HG02588 (cell line): ENCODE measurements around the gene FBXO27.
"Not testable (repeated sequence)": the region's sequence is repeated elsewhere in the genome, so short reads cannot be mapped to it uniquely, and the experiment has no call there.

Experiments used
- ATAC-seq: cut with Tn5 transposase; IDR thresholded peaks from one replicate; pipeline ENCODE4 v1.9.1; 2021; ENCODE audit warnings: mild to moderate bottlenecking, moderate library complexity; ENCODE audit not compliant: unreplicated experiment

Gene FBXO27

DNA sequence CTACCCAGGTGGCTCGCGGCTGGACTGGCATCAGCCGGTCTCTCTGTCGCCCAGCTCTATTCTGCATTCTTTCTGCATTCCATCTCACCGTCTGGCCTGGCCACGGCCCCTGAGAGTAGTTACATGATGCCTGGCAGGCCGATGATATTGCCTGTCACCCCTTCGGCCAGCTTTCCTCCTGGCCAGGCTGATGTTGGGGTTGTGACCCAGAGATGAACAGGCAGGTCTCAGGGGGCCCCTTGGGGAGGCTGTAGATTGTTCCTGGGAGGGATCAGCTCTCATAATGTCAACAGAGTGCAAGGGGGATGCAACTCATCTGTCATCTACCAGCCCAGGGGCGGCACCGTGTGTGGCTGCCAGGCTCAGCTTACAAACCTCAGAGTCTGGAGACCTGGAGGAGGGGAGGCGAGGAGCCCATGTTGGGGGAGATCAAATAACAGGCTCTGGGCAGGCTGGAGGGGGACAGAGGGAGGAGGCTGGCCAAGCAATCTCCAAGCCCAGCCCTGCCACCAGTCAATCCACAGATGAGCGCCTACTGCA is 43.2 kb downstream of the FBXO27 start:
- ATAC-seq: no peak

DNA sequence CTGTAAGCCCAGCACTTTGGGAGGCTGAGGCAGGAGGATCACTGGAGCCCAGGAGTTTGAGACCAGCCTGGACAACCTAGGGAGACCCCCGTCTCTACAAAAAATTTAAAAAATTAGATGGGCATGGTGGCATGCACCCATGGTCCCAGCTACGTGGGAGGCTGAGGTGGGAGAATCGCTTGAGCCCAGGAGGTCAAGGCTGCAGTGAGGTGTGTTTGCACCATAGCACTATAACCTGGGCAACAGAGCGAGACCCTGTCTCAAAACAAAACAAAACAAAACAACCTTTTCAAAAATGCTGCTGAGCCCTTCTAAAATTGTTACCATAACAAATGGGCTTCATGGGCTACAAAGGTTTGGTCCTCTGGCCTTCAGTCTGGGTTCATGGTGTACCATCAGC is 43.7 kb downstream of the FBXO27 start:
- not testable (repeated sequence) for ATAC-seq

DNA sequence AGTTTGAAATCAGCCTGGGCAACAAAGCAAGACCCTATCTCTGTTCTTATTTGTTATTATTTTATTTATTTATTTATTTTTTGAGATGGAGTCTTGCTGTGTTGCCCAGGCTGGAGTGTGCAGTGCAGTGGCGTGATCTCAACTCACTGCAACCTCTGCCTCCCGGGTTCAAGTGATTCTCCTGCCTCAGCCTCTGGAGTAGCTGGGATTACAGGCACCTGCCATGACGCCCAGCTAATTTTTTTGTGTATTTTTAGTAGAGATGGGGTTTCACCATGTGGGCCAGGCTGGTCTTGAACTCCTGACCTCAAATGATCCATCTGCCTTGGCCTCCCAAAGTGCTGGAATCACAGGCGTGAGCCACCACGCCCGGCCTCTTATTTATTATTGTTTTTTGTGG is 44.6 kb downstream of the FBXO27 start:
- not testable (repeated sequence) for ATAC-seq

DNA sequence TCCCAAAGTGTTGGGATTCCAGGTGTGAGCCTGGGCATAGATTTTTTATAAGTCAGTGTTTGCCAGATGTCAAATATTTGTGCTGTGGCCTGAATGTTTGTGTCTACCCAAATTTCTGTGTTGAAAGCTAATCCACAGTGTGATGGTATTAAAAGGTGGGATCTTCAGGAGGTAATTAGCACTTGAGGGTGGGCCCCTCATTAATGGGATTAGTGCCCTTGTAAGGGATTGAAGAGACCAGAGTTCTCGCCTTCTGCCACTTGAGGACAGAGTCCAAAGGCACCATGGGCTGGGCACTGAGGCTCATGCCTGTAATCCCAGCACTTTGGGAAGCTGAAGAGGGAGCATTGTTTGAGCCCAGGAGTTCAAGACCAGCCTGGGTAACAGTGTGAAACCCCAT is 47.1 kb downstream of the FBXO27 start:
- no peak for ATAC-seq

DNA sequence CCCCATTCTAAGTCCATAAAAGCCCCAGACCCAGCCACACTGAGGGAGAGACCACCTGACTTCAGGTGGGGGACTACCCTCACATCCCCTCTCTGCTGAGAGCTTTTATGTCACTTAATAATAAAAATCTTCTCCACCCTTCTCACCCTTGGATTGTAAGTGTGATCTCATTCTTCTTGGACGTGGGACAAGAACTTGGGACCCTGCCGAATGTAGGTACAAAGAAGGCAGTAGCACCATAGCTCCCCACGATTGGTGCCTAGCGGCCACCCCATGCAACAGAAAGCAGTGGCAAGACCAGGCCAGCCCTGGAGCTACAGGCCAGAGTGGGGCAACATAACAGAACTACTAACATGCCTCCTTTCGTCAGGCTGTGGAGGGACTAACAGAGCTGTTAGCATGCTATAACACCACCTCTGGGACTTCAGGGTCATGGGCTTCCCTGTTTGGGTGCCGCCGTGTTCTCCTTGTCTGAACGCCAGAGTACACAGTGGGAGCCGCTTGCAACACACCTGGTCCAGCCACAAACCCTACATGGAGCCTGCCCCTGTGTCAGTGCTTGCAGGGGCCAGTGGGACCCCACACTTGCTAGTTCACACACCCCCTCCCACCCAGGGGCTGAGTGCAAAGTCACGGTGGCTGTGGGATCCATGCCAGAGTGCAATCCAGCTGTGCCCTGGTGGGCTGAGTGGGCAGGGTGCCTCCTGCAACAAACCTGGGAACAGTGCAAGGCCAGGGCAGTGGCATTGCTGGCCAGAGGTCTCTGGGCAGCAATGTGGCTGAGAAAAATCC is 51.6 kb downstream of the FBXO27 start:
- ATAC-seq: no peak

DNA sequence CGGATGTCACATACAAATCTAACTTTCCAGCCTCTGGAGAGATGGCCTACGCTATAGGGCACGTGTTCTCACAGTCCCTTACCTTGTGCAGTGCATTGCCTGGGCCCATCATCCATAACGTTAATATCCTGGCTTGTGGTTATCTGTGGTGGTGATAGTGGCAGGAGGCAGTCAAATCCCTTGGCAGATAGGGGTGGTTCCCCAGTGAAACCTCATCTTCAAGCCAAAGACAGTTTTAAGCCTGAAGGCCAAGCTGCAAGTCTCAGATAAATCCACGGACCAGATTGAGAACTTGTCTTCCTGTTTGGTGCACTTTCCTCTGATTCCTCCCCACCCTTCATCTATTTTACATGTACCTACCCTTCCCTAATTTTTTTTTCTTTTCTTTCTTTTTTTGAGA is 52.5 kb downstream of the FBXO27 start:
- ATAC-seq: no peak

DNA sequence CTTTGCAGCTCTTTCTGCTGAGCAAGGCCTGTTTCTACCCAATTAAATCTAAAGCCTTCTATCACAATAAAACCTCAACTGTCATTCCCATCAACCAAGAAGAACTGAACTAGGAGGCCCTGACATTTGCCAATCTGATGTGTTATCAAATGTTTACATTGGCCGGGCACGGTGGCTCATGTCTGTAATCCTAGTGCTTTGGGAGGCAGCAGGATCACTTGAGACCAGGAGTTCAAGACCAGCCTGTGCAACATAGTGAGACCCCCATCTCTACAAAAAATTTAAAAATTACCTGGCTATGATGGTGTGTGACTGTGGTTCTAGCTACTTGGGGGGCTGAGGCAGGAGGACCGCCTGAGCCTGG is 54.0 kb downstream of the FBXO27 start:
- ATAC-seq: no peak

DNA sequence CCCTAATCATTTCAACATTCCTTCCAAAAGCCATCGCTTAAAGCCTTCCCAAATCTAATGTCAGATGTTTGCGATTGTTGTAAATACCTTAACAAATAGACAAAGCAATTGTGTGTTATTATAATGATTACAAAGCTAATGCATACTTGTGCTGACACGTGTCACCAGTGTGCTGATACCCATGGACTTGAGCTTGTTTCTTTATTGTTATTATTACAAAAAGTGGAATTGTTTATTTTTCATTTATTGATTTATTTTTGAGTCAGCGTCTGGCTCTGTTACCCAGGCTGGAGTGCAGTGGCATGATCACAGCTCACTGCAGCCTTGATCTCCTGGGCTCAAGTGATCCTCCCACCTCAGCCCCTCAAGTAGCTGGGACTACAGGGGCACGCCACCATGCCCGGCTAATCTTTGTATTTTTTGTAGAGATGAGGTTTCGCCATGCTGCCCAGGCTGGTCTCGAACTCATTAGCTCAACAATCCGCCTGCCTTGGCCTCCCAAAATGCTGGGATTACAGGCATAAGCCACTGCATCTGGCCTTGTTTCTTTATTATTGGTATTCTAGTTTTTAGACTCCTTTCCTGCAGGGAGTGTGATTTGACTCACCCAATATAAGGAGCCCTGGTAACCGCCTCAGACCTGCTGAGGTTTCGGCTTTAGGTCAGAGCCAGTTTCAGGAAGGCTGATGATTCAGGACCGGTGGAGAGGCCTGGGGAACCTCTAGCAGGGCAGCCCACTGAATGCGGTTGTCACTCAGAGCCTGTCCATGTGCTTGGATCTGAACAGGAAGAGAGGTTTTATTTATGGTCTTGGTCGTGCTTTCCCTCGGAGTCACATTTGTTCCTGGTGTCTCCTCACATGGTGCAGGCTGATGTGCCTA is 54.7 kb downstream of the FBXO27 start:
- no peak for ATAC-seq

DNA sequence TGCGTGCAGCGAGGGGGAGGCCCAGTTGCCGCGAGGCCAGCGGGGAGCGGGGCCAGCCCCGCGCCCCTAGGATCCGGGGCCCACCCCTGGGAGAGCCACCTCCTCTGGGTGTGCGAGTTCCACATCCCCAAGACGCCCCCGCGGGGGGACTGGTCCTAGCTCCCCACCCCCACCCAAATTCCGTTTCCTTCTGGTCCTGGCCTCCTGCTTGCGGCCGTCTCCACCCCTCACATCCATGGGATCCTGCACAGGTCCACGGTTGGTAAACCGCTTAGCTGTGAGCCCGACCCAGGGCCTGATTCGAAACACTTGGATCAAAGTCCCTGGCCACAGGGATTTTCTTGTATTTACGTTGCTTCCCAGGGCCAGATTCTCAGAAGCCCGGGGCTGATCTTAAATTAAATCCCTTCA is 56.5 kb downstream of the FBXO27 start:
- no peak for ATAC-seq

DNA sequence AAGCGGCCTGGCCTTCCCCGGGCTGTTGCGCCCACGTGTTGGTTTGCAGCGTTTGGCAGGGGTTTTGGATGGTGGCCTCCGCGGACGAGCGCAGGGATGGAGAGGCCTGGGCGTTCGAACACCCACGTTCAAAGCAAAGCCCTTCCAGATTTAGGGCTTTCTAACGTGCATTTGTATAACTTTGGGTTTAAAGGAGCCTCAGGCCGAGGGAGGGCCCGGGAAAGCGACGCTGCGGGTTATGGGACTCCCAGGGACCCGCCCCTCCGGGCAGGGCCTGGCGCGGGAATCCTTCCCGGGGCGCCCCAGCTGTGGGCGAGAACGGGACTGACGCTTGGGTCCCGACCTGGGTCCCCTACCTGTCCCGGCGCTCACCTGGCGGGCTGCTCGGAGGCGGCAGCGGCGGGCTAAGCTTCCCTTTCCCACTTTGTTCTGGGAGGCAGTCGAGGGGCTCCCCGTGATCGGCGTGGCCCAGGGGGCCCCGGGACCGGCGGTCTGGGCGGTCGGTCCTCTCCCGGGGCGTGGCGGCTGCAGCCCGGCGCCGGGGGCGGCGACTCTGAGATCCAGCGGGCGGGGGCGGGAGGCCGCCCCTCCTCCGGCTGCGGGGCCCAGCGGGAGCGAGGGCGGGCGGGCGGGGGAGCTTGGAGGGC is 57.0 kb downstream of the FBXO27 start, which contains the start of gene FBXO17:
TSS of gene FBXO17 (minus strand) at position 529 of the 647 bp plus-strand sequence. CDS start 25,423 bp downstream, outside the sequence.
- no peak for ATAC-seq

DNA sequence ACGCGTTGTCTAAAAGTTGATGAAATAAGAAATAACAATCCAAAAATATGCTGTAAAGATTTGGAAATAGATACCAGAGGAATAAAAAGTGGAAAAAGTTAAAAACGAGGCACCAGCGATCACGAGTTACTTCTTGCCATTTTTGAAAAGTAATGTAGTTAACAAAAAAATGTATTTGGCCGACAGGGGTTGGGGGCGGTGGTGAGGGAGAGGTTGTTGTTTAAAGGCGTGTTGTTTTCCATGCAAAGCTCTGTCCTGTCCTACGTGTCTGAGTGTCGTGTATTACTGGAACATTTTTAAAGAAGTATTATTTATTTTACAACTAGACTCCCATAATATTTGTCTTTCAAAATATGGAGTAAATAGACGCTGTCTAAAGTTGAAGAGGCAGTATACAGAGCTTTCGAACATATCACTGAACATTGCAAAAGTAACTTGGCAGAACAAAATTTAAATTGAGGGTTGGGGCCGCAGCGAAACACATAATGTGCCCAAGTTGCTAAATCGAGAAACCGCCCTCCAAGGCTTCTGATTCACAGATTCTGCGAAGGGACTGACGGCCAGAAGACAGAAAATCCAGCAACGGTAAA is 57.6 kb downstream of the FBXO27 start:
- ATAC-seq: no peak
